ENCODE results near the gene PVRIG.

DNA sequence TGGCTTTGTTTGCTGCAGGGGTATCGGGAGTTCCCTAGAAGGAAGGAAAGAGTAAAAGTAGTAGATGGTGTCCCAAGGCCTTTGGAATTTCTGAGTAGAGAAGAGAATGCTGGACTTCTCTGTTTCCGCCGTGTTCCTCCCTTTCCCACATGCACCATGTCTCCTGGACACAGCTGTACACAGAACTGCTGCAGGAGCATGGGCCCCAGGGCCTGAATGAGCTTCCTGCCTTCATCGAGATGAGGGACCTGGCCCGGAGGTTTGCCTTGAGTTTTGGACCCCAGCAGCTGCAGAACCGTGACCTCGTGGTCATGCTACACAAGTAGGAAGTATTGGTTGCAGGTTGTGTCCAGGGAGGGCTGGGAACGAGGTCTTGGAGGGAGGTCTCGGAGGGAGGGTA is 15.3 kb upstream of the PVRIG start:
- TF ChIP-seq, protein P1, sequence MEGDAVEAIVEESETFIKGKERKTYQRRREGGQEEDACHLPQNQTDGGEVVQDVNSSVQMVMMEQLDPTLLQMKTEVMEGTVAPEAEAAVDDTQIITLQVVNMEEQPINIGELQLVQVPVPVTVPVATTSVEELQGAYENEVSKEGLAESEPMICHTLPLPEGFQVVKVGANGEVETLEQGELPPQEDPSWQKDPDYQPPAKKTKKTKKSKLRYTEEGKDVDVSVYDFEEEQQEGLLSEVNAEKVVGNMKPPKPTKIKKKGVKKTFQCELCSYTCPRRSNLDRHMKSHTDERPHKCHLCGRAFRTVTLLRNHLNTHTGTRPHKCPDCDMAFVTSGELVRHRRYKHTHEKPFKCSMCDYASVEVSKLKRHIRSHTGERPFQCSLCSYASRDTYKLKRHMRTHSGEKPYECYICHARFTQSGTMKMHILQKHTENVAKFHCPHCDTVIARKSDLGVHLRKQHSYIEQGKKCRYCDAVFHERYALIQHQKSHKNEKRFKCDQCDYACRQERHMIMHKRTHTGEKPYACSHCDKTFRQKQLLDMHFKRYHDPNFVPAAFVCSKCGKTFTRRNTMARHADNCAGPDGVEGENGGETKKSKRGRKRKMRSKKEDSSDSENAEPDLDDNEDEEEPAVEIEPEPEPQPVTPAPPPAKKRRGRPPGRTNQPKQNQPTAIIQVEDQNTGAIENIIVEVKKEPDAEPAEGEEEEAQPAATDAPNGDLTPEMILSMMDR (IDR thresholded peaks at IDR 0.05) = no peak
- TF ChIP-seq POLR2A (IDR thresholded peaks at IDR 0.05) = no peak

Measured in lower leg skin (tissue), 3 donors.